OCI-M2 (cell line): Measurements from ENCODE around the gene USP20.

Experiments
- DNase-seq: peaks from one replicate; lab custom pipeline; 2025; ENCODE audit not compliant: unreplicated experiment; lab: John Stamatoyannopoulos, UW

The USP20 gene

DNA sequence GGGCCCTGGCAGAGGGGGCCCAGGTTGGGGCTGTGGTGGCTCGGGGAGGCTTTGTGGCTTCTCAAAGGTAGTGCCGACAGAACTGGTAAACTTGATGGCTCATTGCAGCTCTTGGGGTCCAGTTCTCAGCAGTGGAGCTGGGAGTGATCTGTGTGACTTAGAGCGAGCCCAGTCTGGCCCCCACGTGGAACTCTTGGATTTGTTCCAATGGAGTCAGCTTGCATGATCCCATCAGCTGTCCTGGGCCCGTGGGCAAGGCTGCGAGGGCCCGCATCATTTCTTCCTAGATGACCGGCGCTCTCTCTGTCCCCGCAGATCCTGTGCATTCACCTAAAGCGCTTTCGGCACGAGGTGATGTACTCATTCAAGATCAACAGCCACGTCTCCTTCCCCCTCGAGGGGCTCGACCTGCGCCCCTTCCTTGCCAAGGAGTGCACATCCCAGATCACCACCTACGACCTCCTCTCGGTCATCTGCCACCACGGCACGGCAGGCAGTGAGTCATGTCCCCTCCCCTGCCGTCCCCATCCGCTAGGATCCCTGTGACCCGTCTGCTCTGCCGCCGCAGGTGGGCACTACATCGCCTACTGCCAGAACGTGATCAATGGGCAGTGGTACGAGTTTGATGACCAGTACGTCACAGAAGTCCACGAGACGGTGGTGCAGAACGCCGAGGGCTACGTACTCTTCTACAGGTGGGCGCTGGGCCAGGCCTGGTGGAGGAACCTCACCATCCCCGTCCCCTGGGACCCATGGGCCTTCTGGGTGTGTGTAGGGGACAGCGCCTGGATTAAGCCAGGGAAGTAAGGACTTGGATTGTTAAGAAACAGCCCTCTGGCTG is 39.2 kb downstream of the USP20 start:
- no peak for DNase-seq

GRCh38 chr9:129875181-129875611 is 39.9 kb downstream of the USP20 start:
- DNase-seq = no peak

- no peak for DNase-seq
Measured at GRCh38 chr9:129875687-129876395, 40.6 kb downstream of the USP20 start.

- DNase-seq = no peak
Measured at GRCh38 chr9:129876815-129877214, 41.6 kb downstream of the USP20 start.

DNA sequence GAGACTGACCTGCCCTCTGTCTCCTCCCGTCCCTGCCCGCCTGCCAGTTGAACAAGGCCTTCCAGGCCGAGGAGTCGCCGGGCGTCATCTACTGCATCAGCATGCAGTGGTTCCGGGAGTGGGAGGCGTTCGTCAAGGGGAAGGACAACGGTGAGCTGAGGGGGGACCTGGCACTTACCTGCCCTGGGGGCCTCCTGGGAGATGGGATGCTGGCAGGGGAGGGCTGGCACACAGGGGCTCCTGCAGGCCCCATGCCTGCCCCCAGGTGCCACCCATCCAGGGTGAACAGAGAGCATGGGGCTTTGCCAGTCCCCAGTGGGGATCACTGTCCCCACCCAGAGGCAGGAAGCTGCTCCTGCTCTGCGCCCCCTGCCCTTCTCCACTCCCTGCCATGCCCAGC is 43.0 kb downstream of the USP20 start:
- DNase-seq = no peak

- peak; percentile 46 for DNase-seq
Measured at GRCh38 chr9:129879103-129879699, 43.9 kb downstream of the USP20 start.

GRCh38 chr9:129879991-129880653 is 44.9 kb downstream of the USP20 start:
- no peak for DNase-seq

DNA sequence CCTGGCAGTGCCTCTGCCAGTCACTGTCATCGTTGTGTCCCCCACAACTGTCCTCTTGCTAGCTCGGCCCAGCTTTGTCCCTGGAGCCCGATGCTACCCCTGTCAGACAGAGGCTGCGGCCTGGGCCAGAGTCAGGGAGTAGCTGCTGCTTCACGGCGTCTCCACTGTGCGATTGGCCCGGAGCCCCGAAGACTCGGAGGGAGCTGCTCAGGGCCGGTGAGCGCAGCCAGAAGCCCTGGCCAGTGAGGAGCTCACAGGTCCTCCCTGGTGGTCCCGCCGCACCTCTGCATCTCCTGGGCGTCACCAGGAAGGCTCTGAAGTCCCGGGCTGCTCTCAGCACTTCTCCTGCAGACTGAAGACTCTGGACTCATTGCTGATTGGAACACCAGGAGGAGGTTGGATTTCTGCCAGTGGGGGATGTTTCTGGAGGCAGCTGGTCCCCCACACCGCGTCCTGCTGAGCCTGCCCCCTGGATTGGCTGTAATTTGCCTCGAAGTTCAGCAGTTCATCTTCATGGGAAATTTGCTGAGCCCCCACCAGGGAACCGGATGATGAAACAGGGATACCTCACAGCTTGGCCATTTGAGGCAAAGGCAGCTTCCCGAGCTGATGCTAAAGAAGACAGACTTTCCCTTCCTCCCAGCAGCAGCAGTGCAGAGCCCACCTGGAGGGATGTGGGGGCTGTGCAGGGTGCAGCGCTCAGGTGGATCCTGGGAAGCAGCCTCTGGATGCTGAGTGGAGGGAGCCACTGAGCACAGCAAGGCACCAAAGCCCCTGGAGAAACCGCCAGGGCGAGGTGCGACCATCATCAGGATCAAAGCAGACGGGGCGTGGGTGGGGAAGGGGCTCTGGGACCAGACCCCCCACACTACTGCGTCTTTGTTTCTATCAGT is 45.6 kb downstream of the USP20 start:
- no peak for DNase-seq

DNA sequence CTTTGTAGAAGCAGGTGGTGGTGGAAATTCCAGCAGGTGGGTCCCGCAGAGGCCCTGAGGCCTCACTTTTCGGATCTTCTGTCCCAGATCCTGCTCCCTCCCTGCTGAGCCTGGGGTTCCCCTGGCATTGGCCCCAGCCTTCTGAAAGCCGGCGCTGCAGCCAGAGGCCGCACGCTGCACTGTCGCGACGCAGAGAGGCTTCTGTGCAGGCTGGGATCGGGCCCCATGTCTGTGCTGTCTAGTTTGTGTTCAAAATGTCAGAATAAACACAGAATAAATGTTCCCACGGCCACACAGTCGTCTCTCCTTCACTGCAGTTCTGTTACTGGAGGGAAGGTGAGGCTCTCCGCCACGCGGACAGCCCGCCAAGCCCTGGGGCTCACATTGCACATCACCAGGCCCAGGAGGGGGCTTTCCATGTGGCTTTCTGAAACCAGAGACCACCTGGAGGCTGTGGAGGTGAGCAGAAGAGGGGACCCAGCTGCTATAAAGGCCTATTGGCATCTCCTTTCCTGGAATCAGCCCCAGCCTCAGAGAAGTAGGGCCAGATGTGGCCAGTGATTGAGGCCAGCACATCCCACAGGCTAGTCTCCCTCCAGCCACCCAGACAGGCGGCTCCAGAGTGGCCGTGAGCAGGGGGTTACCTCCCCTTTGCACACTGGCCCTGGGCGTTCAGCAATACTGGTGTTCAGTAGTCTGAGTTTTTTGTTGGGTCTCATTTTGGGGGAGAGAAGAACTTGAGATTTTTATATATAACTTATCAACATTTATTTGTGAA is 46.5 kb downstream of the USP20 start:
- DNase-seq = no peak

GRCh38 chr9:129884220-129885017 is 49.2 kb downstream of the USP20 start:
- peak; percentile 36 for DNase-seq

DNA sequence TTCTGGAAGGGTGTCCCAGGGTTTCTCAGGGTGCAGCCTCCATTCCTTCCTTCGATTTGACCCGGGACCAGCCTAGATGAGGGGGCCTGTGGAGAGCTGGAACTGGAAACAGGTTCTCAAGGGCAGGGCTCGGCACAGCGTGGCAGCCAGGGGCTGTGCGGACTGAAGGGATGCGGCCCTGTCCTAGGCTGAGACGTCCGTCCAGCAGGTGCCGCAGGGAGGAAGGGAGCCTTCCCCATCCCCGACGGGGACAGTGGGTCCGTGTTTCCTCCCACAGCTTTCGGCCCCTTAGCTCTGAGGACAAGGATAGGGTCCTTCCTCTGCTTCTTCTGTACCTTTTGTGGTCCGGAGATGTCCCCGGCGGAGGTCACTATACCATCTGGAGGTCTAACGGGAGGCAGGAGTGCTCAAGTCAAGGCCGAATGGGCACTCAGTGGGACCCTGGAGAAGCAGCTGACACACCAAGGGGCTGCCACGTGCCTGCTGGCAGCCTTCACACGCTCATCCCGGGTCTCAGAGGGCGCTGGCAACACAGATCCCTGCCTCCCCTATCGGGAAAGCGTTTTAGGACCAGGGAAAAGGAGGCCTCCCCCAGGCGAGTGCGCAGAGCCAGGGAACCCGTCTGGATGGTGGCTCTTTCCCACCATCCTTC is 49.9 kb downstream of the USP20 start:
- no peak for DNase-seq

GRCh38 chr9:129885670-129886106 is 50.4 kb downstream of the USP20 start:
- no peak for DNase-seq

GRCh38 chr9:129886226-129887174 is 51.2 kb downstream of the USP20 start:
- DNase-seq = no peak

- DNase-seq = no peak
Measured at GRCh38 chr9:129887334-129888292, 52.4 kb downstream of the USP20 start.

GRCh38 chr9:129888293-129889121 is 53.2 kb downstream of the USP20 start:
- DNase-seq = no peak
